Activated CD8-positive, alpha-beta memory T cell treated with anti-CD3 and anti-CD28 coated beads, Interleukin-2, amount 50 U/mL, for 48 hours (primary cell): Measurements from ENCODE around the gene RCSD1.
"Not testable (repeated sequence)": the region's sequence is repeated elsewhere in the genome, so short reads cannot be mapped to it uniquely, and the experiment has no call there.

ENCODE experiments used
- DNase-seq: peaks from one replicate; pipeline ENCODE4 v3.0.0-alpha.2; 2020

Gene RCSD1

DNA sequence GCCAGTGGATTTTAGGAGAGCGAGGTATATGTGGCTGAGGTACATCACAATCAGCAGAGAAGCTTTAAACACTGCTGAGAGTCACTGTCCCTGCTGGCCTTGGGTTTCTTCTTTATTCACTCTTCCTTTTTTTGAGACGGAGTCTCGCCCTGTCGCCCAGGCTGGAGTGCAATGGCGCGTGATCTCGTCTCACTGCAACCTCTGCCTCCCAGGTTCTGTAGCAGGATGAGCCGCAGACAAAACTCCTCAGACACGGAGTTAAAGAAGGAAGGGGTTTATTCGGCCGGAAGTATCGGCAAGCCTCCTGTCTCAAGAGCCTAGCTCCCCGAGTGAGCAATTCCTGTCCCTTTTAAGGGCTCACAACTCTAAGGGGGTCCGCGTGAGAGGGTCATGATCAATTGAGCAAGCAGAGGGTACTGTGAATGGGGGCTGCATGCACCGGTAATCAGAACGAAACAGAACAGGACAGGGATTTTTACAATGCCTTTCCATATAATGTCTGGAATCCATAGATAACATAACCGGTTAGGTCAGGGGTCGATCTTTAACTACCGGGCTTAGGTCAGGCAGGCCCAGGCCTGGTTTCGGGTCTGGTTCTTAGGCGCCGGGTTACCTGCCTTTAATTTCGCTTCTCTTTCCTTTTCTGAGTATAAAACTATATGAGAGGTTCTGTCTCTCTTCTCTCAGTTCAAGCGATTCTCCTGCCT lies 89.8 kb downstream of the RCSD1 start:
- DNase-seq, result not testable (repeated sequence)

DNA sequence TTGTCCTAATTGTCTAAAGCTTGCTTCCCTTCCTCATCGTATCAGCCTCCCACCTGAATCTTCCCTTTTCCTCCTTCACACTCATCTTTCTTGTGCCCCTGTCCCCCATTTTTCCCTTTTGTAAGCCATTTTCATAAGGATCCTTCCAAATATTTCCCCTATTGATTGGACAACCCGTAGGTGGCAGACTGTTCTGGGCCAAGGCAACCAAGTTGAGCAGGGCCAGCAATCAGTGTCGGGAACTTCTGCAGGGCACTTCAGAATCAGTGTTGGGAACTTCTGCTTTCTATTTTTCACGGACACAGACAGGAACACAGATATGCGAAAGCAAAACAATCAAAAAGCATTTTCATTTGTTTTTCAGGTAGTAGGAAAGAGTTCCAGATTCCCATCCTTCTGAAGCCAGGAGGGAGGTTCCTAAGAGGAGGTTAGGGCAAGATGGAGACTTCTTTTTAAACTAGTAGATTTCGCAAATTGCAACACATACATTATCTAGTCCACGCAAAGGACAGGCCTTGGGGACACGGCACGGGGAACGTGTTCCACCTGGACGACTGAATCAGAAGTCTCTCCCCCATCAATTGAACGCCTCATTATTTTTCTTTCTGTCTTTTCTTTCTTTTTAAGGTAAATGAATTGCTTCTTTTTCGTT lies 91.1 kb downstream of the RCSD1 start:
- no peak for DNase-seq

DNA sequence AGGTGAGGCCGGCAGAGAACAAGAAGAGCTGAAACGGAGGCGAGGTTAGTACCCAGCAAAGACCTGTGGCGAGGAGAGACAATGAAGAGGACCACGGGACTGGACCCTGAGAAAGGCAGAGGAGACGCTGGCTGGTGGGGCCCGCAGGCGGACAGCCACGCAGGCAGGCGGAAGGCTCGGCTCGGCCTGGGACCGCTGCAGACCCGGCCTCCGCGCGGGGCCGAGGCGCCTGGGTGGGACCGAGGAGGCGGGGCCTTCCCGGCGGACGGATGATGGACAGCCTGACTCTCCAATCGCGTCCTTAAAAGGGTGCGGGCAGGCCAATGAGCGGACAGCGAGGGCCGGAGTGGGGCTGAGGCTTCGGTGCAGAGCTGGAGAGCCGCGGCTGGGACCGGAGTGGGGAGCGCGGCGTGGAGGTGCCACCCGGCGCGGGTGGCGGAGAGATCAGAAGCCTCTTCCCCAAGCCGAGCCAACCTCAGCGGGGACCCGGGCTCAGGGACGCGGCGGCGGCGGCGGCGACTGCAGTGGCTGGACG lies 91.7 kb downstream of the RCSD1 start, which contains the start of gene MPZL1:
MPZL1 (plus strand) TSS at position 366 of the 535 bp plus-strand sequence. CDS start 170 bp downstream, outside the sequence.
- peak; percentile 98 for DNase-seq

DNA sequence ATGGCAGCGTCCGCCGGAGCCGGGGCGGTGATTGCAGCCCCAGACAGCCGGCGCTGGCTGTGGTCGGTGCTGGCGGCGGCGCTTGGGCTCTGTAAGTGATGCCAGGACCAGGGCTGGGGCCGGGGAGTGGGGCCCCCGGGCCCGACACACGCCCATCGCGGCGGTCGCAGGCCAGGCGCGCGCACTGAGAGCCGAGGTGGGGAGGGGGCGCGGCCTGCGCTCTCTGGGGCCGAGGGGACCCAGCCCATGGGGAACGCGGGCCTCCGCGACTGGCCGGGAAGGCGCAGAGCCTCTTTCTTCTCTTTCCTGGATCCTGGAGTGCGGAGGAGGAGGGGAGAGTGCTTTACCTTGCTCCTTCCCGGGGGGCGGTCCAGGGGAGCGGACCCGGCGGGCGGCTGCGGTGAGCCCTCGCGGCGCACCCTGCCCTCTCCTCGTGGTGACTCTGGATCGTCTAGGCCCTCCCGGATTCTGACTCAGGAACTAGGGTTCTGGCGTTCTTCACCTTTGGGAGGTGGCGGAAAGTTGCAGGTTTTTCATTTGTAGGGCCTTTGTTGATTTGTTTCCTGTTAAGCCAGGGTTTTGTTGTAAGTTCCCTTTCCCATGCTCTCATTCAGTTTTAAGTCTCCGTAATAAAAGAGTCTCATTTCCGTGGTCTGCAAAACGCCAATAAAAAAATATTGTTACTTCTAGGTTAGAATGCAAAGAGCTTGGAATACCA lies 92.3 kb downstream of the RCSD1 start:
- DNase-seq, result peak; percentile 67

DNA sequence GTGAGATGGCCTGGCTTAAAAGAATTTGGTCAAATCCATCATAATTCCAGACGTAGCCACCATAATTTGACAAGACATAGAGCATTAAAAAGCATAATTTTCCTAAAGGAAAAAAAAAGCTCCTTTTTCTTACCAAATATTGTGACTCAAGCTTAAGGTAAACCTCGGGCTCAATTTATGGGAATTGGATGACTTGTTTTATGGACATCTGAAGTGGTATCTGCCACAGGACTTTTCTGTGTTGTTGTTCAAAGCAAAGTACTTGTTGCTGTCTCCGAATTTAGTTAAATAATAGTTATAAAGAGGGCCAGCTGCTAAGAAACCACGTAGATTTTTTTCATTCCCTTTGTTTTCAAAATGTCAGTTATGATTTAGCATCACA lies 92.8 kb downstream of the RCSD1 start:
- DNase-seq, result no peak

DNA sequence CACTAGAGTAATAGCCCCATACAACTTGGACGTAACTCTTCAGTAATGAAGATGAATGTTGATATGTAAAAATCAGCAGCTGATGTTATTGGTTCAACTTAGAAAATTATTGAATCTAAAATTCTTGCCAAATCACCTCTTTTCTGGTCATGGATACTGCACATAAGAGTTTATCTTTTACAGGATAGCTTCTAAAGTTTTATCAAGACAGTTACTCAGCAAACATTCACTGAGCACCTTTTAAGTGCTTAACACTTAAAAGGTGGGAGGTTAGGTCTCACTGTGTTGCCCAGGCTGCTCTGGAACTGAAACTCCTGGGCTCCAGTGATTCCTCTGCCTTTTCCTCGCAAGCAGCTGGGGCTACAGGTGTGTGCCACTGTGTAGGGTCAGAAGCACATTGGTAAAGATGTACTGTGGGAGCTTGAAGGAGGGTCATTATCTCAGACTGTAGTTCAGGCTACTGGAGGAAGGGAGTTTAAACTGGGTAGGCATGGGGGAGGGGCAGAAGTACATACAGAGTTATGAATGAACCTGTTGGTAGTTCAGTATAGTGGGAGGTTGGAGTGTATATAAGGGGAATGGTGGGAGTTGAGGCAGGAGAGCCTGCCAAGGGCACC lies 93.8 kb downstream of the RCSD1 start:
- no peak for DNase-seq

DNA sequence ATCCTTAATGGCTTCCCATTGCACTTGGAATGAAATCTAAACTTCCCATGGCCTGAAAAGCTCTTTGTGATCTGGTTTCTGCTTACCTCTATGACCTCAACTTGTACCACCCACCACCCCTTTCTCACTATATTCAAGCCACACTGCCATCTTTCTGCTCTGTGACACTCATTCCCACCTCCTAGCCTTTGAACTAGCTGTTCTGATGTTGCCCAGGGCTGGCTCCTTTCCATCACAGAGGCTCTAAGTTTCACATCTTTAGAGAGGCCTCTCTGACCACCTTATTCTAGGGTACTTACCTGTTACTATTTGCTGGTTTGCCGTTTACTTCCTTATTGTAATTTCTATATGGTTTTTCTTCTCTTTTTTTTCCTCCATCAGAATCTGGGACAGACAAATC lies 96.0 kb downstream of the RCSD1 start:
- no peak for DNase-seq

DNA sequence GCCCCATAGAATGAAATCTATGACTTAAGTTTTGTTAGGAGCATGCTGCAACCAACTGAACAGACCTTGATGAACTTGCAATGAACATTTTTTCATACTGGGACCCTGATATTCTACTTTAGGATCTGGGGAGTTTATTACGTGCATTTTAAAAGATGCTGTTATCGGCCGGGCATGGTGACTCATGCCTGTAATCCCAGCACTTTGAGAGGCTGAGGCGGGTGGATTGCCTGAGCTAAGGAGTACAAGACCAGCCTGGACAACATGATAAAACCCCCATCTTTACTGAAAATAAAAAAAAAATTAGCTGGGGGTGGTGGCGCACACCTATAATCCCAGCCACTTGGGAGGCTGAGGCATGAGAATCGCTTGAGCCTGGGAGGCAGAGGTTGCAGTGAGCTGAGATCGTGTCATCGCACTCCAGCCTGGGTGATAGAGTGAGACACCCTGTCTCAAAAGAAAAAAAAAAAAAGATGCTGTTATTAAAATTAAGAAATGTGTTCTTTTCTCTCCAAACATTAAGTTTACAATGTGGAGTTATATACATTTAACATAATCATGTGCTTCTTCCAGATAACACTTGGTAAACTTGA lies 98.9 kb downstream of the RCSD1 start:
- no peak for DNase-seq

DNA sequence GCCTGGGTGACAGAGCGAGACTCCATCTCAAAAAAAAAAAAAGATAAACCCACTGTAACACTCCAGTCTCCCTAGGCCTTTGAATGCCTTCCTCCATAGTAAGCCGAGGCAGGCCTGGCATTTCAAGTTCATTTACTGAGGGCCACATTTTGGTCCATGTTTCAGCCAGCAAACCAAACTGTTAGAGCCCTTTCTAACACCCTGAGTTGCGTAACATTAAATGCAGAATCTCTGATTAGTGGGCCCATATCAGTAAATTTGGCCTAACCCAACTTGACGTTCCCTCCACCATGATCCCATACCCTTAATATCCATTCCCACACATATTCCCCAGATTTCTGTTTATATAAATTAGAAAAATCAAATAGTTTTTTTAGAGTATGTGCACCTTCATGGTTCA lies 104.2 kb downstream of the RCSD1 start:
- DNase-seq, result no peak

DNA sequence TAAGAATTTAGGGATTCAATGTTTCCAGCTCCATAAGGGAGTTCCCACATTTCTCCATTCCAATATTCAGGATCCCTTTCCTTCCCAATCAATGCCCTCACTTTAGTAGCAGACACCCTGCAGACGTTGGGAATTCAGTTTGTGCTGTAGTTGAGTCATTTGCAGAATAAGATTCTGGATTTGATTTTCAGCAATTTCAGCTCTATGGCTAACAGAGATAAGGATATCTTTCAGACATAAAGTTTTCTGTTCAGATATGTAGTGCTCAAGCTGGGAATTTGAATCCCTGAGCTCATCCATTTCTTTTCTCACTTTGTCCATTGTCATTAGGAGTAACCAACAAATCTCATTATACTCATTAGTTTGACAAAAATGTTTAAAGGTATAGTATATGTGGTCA lies 104.8 kb downstream of the RCSD1 start:
- no peak for DNase-seq

DNA sequence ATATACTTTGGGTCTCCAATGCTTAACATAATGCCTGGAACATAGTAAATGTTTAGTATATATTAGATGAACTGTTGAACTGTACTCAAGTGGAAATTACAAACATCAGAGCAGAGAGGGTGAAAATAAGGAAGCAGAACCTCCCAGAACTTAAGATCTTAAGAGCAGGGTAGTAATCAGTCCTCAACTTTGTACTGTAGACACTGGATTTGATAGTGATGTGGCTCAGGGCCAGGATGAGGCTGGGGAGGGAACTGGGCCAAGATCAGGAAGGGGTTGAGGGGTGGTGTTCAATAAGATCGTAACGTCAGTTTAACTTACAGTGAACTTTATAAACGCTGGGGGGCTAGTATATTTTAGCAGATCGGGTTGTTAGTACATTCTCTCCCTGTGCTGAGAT lies 107.1 kb downstream of the RCSD1 start:
- no peak for DNase-seq

DNA sequence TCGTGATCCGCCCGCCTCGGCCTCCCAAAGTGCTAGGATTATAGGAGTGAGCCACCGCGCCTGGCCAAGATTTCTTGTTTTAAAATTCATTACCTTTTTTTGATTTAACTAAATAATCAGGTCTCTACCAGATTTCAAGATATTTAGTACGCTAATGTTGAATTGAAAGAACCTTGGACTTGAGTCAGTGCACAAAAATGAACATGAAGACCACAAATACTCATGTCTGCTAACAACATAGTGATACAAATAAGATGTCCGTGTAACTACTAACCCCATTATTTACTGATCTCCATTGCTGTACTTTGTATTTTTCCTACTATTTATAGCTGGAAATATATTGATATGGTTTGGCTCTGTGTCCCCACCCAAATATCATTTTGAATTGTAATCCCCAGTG lies 108.1 kb downstream of the RCSD1 start:
- no peak for DNase-seq

DNA sequence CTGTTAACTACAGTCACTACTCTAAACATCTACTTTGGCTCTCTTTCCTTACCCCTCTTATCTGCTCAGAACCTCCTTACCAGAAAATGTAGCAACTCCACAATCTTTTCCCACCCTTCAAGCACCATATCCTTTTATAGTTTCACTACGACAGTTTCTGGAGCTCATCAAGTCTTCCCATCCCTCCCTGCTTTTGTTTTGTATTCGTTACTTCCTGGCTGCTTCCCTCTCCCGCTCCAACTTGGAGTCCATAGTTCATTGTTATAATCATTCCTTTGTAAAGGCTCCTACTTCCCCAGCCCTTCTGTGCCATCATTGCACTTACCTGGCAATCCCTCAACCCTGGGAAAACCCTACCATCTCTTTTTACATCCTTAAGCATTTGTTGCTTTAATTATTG lies 109.7 kb downstream of the RCSD1 start:
- no peak for DNase-seq

DNA sequence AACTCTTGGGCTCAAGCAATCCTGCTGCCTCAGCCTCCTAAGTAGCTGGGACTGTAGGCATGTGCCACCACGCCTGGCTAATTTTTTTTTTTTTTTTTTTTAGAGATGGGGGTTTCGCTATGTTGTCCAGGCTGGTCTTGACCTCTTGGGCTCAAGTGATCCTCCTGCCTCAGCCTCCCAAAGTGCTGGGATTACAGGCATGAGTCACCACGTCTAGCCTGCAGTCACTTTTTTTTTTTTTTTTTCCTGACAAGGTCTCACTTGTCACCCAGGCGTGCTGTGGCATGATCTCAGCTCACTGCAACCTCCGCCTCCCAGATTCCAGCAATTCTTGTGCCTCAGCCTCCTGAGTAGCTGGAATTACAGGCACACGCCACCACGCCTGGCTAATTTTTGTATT lies 111.1 kb downstream of the RCSD1 start:
- DNase-seq, result not testable (repeated sequence)

DNA sequence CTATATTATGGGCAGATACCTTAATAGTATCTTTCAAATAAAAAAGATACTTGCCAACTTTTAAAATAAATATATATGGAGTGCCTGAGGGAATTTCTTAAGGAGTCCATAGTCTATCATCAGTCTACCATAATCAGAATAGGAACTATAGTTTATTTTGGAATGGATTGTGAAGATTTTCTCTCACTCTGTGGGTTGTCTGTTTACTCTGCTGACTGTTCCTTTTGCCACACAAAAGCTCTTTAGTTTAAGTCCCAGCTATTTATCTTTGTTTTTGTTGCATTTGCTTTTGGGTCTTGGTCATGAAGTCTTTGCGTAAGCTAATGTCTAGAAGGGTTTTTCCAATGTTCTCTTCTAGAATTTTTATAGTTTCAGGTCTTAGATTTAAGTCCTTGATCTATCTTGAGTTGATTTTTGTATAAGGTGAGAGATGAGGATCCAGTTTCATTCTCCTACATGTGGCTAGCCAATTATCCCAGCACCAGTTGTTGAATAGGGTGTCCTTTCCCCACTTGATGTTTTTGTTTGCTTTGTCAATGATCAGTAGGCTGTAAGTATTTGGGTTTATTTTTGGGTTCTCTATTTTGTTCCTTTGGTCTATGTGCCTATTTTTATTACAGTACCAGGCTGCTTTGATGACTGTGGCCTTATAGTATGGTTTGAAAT lies 112.5 kb downstream of the RCSD1 start:
- not testable (repeated sequence) for DNase-seq

DNA sequence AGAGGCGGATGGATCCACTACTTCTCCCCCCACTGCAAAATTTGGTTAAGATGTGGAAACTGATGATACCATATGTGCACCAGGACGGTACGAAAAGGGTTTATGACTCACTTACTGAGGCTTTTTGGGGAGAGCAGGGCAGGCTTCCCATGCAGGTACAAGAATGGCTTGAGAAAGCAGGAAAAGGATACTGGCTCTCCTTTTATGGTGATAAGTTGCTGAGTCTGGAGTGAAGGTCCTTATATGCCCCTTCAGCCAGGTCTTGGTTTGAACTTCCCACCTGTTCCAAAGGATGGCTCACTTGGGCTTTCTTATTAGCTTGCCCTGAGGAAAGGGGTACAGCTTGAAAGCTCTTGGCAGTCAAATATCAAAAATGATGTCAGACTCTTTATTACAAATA lies 114.9 kb downstream of the RCSD1 start:
- no peak for DNase-seq

DNA sequence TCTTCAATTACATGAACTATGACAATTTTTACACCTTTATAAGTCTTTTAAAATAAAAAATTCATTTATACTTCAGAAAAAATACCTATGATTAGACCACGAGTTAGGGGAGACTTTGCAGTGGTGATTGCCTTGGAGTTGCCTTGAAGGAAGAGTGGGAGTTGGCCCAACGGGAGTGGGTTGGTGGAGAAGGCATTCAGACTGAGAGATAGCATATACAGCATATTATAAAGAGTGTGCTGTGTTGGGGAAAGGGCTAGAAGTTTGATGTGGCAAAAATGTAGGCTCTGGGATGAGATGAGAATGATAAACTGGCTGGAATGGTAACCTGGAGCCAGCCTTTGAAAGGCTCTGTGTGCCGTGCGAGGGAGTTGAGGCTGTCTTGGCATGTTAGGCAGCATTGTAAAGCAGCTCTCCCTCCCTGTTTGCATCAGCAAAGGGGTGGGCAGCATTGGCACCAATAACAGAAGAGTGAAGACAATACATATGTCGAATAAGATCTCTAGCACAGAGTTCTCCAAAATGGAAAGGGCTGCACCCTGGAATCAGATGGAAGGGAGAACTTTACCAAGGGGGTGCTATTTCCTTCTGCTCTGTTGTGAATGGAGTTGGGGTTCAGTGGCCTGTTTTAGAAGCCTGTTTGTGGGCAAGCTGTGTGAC lies 116.1 kb downstream of the RCSD1 start:
- DNase-seq, result no peak

DNA sequence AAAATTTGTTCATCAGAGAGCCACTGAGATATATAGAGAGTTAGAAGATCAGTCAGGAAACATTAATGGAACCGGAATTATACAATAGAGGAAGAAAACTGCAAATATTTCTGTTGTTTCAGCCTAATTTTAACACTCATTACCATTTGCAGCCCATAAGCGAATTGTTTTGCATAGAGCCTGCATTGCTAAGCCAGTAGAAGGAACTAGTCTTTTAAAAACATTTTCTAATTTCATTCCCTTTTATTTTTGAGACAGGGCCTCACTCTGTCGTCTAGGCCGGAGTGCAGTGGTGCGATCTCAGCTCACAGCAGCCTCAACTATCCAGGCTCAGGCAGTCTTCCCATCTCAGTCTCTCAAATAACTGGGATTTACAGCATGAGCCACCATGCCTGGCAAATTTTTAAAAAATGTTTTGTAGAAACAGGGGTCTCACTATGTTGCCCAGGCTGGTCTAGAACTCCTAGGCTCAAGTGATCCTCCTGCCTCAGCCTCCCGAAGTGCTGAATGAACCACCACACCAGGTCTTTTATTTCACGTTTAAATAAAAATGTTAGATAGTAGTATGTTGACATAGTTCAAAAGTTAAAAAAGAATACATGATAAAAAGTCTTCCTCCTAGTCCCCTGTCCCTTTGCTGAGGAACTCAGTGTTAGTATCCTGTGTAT lies 117.1 kb downstream of the RCSD1 start:
- no peak for DNase-seq

DNA sequence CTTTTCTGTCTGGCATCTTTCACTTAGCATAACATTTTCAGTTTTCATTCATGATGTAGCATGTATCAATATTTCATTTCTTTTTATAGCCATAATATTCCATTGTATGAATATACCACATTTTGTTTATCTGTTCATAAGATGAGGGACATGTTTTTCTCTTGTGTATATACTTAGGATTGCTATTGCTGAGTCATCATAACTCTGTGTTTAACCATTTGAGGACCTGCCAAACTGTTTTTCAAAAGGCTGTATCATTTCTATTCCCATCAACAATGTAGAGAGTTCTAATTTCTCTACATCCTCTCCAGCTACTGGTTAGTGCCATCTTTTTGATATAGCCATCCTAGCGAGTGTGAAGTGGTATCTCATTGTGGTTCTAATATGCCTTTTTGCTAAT lies 118.0 kb downstream of the RCSD1 start:
- no peak for DNase-seq

DNA sequence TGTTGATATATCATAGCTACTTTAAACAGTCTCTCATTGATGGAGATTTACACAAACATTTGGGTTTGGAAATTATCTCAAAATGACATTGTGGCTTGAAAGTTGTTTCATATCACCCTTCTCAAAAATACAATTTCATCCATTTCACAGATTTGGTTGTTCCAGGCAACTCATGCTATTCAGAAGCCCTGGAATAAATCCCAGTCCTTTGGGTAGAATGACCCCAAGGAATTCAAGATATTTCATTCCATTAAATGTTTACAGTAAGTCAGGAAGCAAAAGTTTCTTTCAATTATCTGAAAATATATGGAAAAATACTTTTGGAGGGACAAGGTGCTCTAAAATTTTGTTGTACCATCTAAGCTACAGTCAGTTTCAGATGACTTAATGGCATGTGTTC lies 118.9 kb downstream of the RCSD1 start:
- DNase-seq, result no peak

DNA sequence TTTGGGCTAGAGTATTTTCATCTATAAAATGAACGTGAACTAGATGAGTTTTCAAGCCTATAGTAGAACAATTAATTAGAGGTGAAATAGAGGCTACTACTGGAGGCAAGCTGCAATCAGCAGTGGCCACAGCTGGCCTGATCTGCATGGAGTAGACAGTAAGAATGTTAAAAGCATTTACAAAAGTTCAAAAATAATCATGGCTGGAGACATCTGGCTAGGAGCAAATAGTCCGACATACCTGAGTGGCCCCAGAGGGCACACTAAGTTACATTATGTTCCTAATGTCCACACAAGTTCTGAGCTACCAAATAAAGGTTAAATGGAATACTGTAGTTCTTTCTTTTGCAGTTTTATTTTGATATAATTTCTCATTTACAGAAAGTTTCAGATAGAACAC lies 119.7 kb downstream of the RCSD1 start:
- no peak for DNase-seq
